Measurements from ENCODE around the gene MSANTD1. TPM values are rescaled to one million over a fixed set of nuclear protein-coding genes. Genes with fewer than 3 reads are reported as not detected.

Gene MSANTD1
- total RNA-seq, 2 donors from 2014 or later = 1.5 to 1.7 TPM

DNA sequence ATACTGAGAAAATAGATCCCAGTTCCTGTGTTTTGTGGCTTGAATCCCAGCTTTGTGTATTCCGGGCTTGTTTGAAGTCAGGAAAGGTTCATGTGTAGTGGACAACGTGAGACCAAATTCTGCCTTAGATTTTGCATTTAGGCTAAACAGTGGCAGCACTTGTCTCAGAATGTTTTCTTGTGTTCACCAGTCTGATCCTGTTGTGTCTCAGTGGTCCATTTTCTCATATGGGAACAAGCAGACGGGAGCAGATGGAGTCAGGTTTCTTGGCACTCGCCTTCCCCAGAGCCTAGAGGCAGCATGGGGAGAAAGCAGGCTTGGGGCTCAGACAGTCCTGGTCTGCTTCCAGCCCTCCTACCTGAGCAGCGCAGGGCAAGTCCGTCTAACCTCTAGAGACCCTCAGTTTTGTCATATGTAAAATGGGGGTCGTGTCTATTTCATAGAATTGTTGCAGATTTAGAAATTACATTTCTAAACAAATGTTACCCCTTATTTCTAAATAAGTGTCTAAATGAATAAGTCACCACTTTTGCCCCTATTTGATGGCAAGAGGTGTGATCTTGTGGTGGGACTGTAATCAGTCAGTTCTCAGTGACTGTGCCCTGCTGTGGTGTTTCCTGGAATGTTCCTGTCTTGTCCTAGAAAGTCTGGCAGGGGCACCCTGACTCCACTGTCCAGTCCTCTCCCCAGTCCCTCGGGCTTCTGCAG, 28.3 kb upstream of the MSANTD1 start:
- no peak overlapping the region for H3K27ac Mint-ChIP-seq
- peaks cover 16% of the 10 kb centered on the region for H3K36me3 Mint-ChIP-seq (ENCODE audit: low read depth)
- DNase-seq (no peak), ATAC-seq (no peak)
- H3K4me1 Mint-ChIP-seq = peaks cover 9% of the 10 kb centered on the region
- no peaks in the 10 kb centered on the region for H3K9me3 ChIP-seq (ENCODE audit: control insufficient read depth, low read length, poor library complexity, severe bottlenecking)
- no peaks in the 10 kb centered on the region for H3K27me3 Mint-ChIP-seq
- no peak overlapping the region for H3K4me3 Mint-ChIP-seq

- ATAC-seq = no peak
- peaks cover 16% of the 10 kb centered on the region for H3K36me3 Mint-ChIP-seq (ENCODE audit: low read depth)
- no peak for DNase-seq
- H3K9me3 ChIP-seq (ENCODE audit: control insufficient read depth, low read length, poor library complexity, severe bottlenecking) = no peaks in the 10 kb centered on the region
- peaks cover 9% of the 10 kb centered on the region for H3K4me1 Mint-ChIP-seq
- no peak overlapping the region for H3K4me3 Mint-ChIP-seq
- H3K27ac Mint-ChIP-seq = peak overlapping the region; percentile 75
- H3K27me3 Mint-ChIP-seq = no peaks in the 10 kb centered on the region
Measured at GRCh38 chr4:3221184-3221494, 27.8 kb upstream of the MSANTD1 start.

DNA sequence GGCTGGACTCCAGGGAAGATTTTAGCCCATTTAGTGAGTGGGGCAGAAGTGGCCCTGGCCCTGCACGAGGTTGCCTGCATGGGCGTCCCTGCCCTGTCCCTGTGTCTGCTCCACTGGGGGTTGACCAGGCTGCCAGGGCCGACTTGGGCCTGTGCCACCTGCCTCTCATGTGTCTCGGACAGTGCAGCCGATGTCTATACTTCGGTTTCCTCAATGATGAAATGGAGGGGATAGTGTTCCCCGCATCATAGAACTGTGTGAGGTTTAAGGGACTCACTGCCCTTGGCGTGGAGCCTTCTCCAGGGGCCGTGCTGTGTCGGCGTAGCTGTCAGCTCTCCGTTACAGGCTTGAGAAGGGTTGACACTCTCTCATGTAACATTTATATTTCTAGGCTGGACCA, 27.0 kb upstream of the MSANTD1 start:
- H3K27me3 Mint-ChIP-seq = no peaks in the 10 kb centered on the region
- peaks cover 16% of the 10 kb centered on the region for H3K36me3 Mint-ChIP-seq (ENCODE audit: low read depth)
- H3K4me1 Mint-ChIP-seq = peaks cover 9% of the 10 kb centered on the region
- DNase-seq (no peak), ATAC-seq (no peak)
- peak overlapping the region; percentile 75 for H3K27ac Mint-ChIP-seq
- H3K4me3 Mint-ChIP-seq = no peak overlapping the region
- no peaks in the 10 kb centered on the region for H3K9me3 ChIP-seq (ENCODE audit: control insufficient read depth, low read length, poor library complexity, severe bottlenecking)

DNA sequence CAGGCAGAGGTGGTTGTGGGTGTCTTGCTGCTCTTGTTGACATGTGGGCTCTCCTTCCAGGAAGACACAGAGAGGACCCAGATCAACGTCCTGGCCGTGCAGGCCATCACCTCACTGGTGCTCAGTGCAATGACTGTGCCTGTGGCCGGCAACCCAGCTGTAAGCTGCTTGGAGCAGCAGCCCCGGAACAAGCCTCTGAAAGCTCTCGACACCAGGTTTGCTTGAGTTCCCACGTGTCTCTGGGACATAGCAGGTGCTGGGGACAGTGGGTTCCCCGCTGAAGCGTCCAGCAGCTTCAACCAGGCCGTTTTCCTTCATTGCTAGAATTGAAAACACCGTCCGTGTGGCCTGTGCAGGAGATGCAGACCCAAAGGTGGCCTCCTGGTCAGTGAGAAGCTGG, 25.6 kb upstream of the MSANTD1 start:
- H3K9me3 ChIP-seq (ENCODE audit: control insufficient read depth, low read length, poor library complexity, severe bottlenecking) = no peaks in the 10 kb centered on the region
- DNase-seq (no peak), ATAC-seq (no peak)
- Mint-ChIP-seq H3K4me3 (no peak overlapping the region), H3K27me3 (no peaks in the 10 kb centered on the region), H3K4me1 (peaks cover 5% of the 10 kb centered on the region), H3K27ac (no peak overlapping the region), H3K36me3 (ENCODE audit: low read depth) (peaks cover 16% of the 10 kb centered on the region)

GRCh38 chr4:3223956-3224748, 24.8 kb upstream of the MSANTD1 start:
- no peak for ATAC-seq
- no peak overlapping the region for H3K27ac Mint-ChIP-seq
- no peak overlapping the region for H3K4me3 Mint-ChIP-seq

GRCh38 chr4:3225071-3225850, 23.7 kb upstream of the MSANTD1 start:
- Mint-ChIP-seq H3K36me3 (ENCODE audit: low read depth) (peaks cover 20% of the 10 kb centered on the region), H3K4me3 (no peak overlapping the region), H3K27ac (peak overlapping the region; percentile 45), H3K27me3 (no peaks in the 10 kb centered on the region), H3K4me1 (peaks cover 10% of the 10 kb centered on the region)
- no peak for DNase-seq
- ATAC-seq = no peak
- H3K9me3 ChIP-seq (ENCODE audit: control insufficient read depth, low read length, poor library complexity, severe bottlenecking) = no peaks in the 10 kb centered on the region

More at GRCh38 chr4:3223956-3224748, 24.8 kb upstream of the MSANTD1 start:
- no peaks in the 10 kb centered on the region for H3K27me3 Mint-ChIP-seq
- peaks cover 16% of the 10 kb centered on the region for H3K36me3 Mint-ChIP-seq (ENCODE audit: low read depth)
- DNase-seq = no peak
- no peaks in the 10 kb centered on the region for H3K9me3 ChIP-seq (ENCODE audit: control insufficient read depth, low read length, poor library complexity, severe bottlenecking)
- peaks cover 9% of the 10 kb centered on the region for H3K4me1 Mint-ChIP-seq

DNA sequence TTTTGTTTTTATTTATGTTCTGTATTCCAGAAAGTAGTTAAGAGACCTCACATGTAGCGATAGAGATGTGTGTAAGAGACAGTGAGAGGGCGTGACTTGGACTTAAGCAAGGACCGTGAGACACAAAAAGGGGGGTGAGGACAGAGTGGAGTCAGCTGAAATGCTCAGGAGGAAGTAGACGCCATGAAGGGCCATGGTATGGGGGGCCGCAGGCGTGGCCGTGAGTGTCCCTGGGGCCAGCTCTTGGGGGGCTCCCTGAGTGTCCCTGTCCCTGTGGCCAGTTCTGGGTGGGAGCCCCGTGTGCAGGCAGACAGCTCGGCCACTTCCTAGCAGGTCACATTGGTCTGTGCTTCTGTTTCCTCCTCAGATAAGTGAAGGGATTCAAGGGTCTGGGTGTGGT, 23.0 kb upstream of the MSANTD1 start:
- Mint-ChIP-seq H3K4me3 (no peak overlapping the region), H3K4me1 (peaks cover 10% of the 10 kb centered on the region), H3K36me3 (ENCODE audit: low read depth) (peaks cover 20% of the 10 kb centered on the region), H3K27ac (peak overlapping the region; percentile 45), H3K27me3 (no peaks in the 10 kb centered on the region)
- no peaks in the 10 kb centered on the region for H3K9me3 ChIP-seq (ENCODE audit: control insufficient read depth, low read length, poor library complexity, severe bottlenecking)
- no peak for ATAC-seq
- DNase-seq = no peak

DNA sequence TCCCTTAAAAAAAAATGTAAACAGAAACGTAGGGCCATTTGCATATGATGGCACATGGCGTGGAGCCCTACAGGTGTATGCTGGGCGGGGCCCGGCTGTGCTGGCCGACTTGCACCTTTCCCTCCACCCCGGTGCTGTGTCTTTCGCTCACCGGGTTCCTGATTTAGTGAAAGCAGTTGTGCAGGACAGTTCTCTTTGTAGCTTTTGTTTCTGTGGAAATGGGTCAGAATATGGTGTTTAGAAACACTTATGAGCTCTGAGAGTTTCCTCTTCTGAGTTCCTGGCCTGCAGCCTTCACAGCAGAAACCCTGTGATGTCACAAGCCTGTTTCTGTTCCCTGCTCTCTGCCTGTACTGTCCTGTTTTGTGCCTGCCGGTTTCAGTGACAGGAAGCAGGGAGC, 22.5 kb upstream of the MSANTD1 start:
- Mint-ChIP-seq H3K36me3 (ENCODE audit: low read depth) (peaks cover 17% of the 10 kb centered on the region), H3K27me3 (no peaks in the 10 kb centered on the region), H3K27ac (no peak overlapping the region)

GRCh38 chr4:3226944-3227343, 22.0 kb upstream of the MSANTD1 start:
- H3K4me1 Mint-ChIP-seq = peaks cover 11% of the 10 kb centered on the region
- no peak overlapping the region for H3K4me3 Mint-ChIP-seq
- H3K27me3 Mint-ChIP-seq = no peaks in the 10 kb centered on the region
- H3K36me3 Mint-ChIP-seq (ENCODE audit: low read depth) = peaks cover 16% of the 10 kb centered on the region
- no peaks in the 10 kb centered on the region for H3K9me3 ChIP-seq (ENCODE audit: control insufficient read depth, low read length, poor library complexity, severe bottlenecking)
- DNase-seq (no peak), ATAC-seq (no peak)
- no peak overlapping the region for H3K27ac Mint-ChIP-seq

More for the DNA sequence above, 22.5 kb upstream of the MSANTD1 start:
- ATAC-seq (no peak), DNase-seq (no peak)
- H3K4me1 Mint-ChIP-seq = peaks cover 10% of the 10 kb centered on the region
- no peak overlapping the region for H3K4me3 Mint-ChIP-seq
- no peaks in the 10 kb centered on the region for H3K9me3 ChIP-seq (ENCODE audit: control insufficient read depth, low read length, poor library complexity, severe bottlenecking)

GRCh38 chr4:3227878-3228675, 20.9 kb upstream of the MSANTD1 start:
- peaks cover 11% of the 10 kb centered on the region for H3K4me1 Mint-ChIP-seq
- H3K27me3 Mint-ChIP-seq = no peaks in the 10 kb centered on the region
- ATAC-seq (no peak), DNase-seq (no peak)
- H3K36me3 Mint-ChIP-seq (ENCODE audit: low read depth) = peaks cover 18% of the 10 kb centered on the region
- H3K27ac Mint-ChIP-seq = no peak overlapping the region
- no peaks in the 10 kb centered on the region for H3K9me3 ChIP-seq (ENCODE audit: control insufficient read depth, low read length, poor library complexity, severe bottlenecking)
- no peak overlapping the region for H3K4me3 Mint-ChIP-seq

GRCh38 chr4:3228881-3229280, 20.1 kb upstream of the MSANTD1 start:
- H3K27ac Mint-ChIP-seq = no peak overlapping the region
- ATAC-seq = no peak
- DNase-seq = no peak

DNA sequence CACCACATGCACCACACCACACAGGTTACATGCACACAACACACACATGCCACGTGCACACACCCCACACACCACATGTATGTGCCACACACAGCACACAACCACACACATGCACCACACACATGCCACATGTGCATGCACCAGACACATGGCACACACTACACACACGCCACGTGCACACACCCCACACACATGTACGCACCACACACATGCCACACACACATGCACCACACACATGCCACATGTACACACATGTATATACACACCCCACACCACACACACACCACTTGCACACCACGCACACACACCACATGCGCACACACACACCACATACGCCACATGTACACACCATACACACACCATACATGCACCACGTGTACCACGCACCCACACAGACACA, 19.6 kb upstream of the MSANTD1 start:
- H3K4me3 Mint-ChIP-seq = no peak overlapping the region
- H3K9me3 ChIP-seq (ENCODE audit: control insufficient read depth, low read length, poor library complexity, severe bottlenecking) = no peaks in the 10 kb centered on the region
- H3K36me3 Mint-ChIP-seq (ENCODE audit: low read depth) = peaks cover 16% of the 10 kb centered on the region
- peaks cover 11% of the 10 kb centered on the region for H3K4me1 Mint-ChIP-seq
- peak overlapping the region; percentile 87 for H3K27ac Mint-ChIP-seq
- ATAC-seq (no peak), DNase-seq (no peak)
- H3K27me3 Mint-ChIP-seq = no peaks in the 10 kb centered on the region

More at GRCh38 chr4:3228881-3229280, 20.1 kb upstream of the MSANTD1 start:
- Mint-ChIP-seq H3K27me3 (no peaks in the 10 kb centered on the region), H3K4me1 (peaks cover 11% of the 10 kb centered on the region), H3K36me3 (ENCODE audit: low read depth) (peaks cover 17% of the 10 kb centered on the region), H3K4me3 (no peak overlapping the region)
- H3K9me3 ChIP-seq (ENCODE audit: control insufficient read depth, low read length, poor library complexity, severe bottlenecking) = no peaks in the 10 kb centered on the region

DNA sequence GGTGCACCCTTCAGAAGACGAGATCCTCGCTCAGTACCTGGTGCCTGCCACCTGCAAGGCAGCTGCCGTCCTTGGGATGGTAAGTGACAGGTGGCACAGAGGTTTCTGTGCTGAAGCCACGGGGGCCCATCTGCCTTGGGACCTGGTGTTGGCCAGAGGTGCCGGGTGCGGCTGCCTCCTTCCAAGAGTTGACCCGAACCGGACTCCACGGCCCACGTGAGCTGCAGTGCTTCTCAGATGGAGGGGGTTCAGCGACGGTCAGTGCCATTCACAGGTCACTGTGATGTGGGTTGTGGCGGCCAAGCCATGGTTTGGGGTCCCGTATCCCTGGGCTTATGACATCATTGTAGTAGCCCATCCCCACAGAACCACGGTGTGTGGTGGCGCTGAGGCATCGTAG, 19.0 kb upstream of the MSANTD1 start:
- Mint-ChIP-seq H3K27me3 (no peaks in the 10 kb centered on the region), H3K4me1 (peaks cover 8% of the 10 kb centered on the region), H3K36me3 (ENCODE audit: low read depth) (peaks cover 16% of the 10 kb centered on the region), H3K4me3 (no peak overlapping the region), H3K27ac (peak overlapping the region; percentile 87)
- no peak for DNase-seq
- ATAC-seq = no peak
- H3K9me3 ChIP-seq (ENCODE audit: control insufficient read depth, low read length, poor library complexity, severe bottlenecking) = no peaks in the 10 kb centered on the region

Data from T-helper 17 cell (primary cell).